Mesothelial cell of epicardium (in vitro differentiated cells): ENCODE measurements around the gene KLLN. TPM values are rescaled to one million over a fixed set of nuclear protein-coding genes. Genes with fewer than 3 reads are reported as not detected.
A peak's percentile ranks its signal among the peaks of the same experiment; 100 is the strongest.

ENCODE experiments used
- DNase-seq, 2 experiments: peaks; one replicate each; pipeline ENCODE4 v3.0.0; 2021; ENCODE audit warnings: low spot score in 2 of 2; ENCODE audit not compliant: unreplicated experiment in 2 of 2
- H3K27ac Mint-ChIP-seq: 2 replicates; pipeline ENCODE4 v1.8.0; 2021; ENCODE audit warnings: mixed read lengths
- H3K27me3 Mint-ChIP-seq: 2 replicates; pipeline ENCODE4 v1.8.0; 2021; ENCODE audit warnings: low read depth, mixed read lengths
- H3K36me3 Mint-ChIP-seq: 2 replicates; pipeline ENCODE4 v1.8.0; 2021; ENCODE audit warnings: mixed read lengths
- H3K4me1 Mint-ChIP-seq: 2 replicates; pipeline ENCODE4 v1.8.0; 2021; ENCODE audit warnings: mixed read lengths
- H3K4me3 Mint-ChIP-seq: 2 replicates; pipeline ENCODE4 v1.8.0; 2021; ENCODE audit warnings: mild to moderate bottlenecking, moderate library complexity, mixed read lengths
- H3K9me3 Mint-ChIP-seq: 2 replicates; pipeline ENCODE4 v1.8.0; 2021; ENCODE audit warnings: mixed read lengths
- CTCF ChIP-seq: fragments of 200-600 bp; sonication (generic); IDR thresholded peaks from one replicate; pipeline ENCODE4 v1.5.0; 2021; ENCODE audit warnings: antibody characterized with exemption; ENCODE audit not compliant: unreplicated experiment
- total RNA-seq: library from RNA; stranded (reverse); gene quantifications from 3 replicates; pipeline ENCODE4 v1.2.1, GENCODE V29; 2021

The KLLN gene
- total RNA-seq, 1 donor from 2014 or later = 1.2 TPM

- no peaks in the 10 kb centered on the region for H3K9me3 Mint-ChIP-seq
These were observed 46.3 kb downstream of the KLLN start for GRCh38 chr10:87816898-87817608.

GRCh38 chr10:87816163-87816897, 47.0 kb downstream of the KLLN start:
- H3K27ac Mint-ChIP-seq = peak overlapping the region; percentile 15
- no peaks in the 10 kb centered on the region for H3K27me3 Mint-ChIP-seq
- H3K36me3 Mint-ChIP-seq = peaks cover 13% of the 10 kb centered on the region
- peak; percentile 14 for TF ChIP-seq CTCF
- H3K9me3 Mint-ChIP-seq = no peaks in the 10 kb centered on the region
- H3K4me1 Mint-ChIP-seq = peaks cover 29% of the 10 kb centered on the region
- H3K4me3 Mint-ChIP-seq = peak overlapping the region; percentile 78
- DNase-seq = no peak

More at GRCh38 chr10:87816898-87817608, 46.3 kb downstream of the KLLN start:
- Mint-ChIP-seq H3K27ac (peak overlapping the region; percentile 98), H3K4me1 (peaks cover 29% of the 10 kb centered on the region), H3K27me3 (no peaks in the 10 kb centered on the region), H3K36me3 (peaks cover 6% of the 10 kb centered on the region), H3K4me3 (peak overlapping the region; percentile 78)
- DNase-seq = no peak
- no peak for TF ChIP-seq CTCF

Other genes starting within 250 kb of the KLLN start
- 13.2 to 16.9 TPM (median 13.7 TPM) in 3 replicates for gene PAPSS2, start 203.7 kb downstream of the KLLN start, total RNA-seq
- gene ATAD1, start 45.3 kb downstream of the KLLN start, total RNA-seq = 49.1 to 54.3 TPM (median 50.2 TPM) in 3 replicates
- 72.7 to 77.9 TPM (median 72.7 TPM) in 3 replicates for gene PTEN, start 92 bp upstream of the KLLN start, total RNA-seq